Body of pancreas (tissue), 4 donors: Measurements from ENCODE around the gene ANKRD33. TPM values are rescaled to one million over a fixed set of nuclear protein-coding genes. Genes with fewer than 3 reads are reported as not detected.

Source experiments
- ATAC-seq: fragments of 150-250 bp; one replicate; pipeline ENCODE4 v1.9.1; 2016
- DNase-seq, 4 donors: peaks; one replicate each; pipeline ENCODE4 v3.0.0-alpha.2; 2019
- H3K27ac ChIP-seq, 4 donors: fragments of 200-600 bp; sonication (generic); 1 replicate in 3 of 4; 2 replicates in 1 of 4; pipeline versions ENCODE4 v1.5.1 to v1.6.1; 2016 to 2019; ENCODE audit warnings: mild to moderate bottlenecking in 1 of 4, mixed read lengths in 1 of 4, moderate library complexity in 1 of 4
- H3K27me3 ChIP-seq, 2 donors: fragments of 200-600 bp; sonication (generic); one replicate each; pipeline ENCODE4 v1.6.0; 2016; ENCODE audit warnings: mild to moderate bottlenecking in 1 of 2
- H3K36me3 ChIP-seq, 2 donors: fragments of 200-600 bp; sonication (generic); replicated peaks in 1 of 2; 2 replicates each; pipeline ENCODE4 v1.5.1; 2016; ENCODE audit warnings: low read depth in 2 of 2; ENCODE audit not compliant: insufficient read depth in 1 of 2
- H3K4me1 ChIP-seq: fragments of 200-600 bp; sonication (generic); one replicate; pipeline ENCODE4 v1.6.0; 2016
- H3K4me3 ChIP-seq, 2 donors: fragments of 200-600 bp; sonication (generic); 1 replicate in 1 of 2; 2 replicates in 1 of 2; pipeline ENCODE4 v1.5.1; 2016 to 2019
- H3K9me3 ChIP-seq, 3 donors: fragments of 200-600 bp; sonication (generic); 1 replicate in 2 of 3; 2 replicates in 1 of 3; pipeline ENCODE4 v1.5.1; 2016
- POLR2A ChIP-seq, 3 donors: fragments of 450-650 bp; IDR thresholded peaks; one replicate each; pipeline ENCODE4 v1.6.1; 2016; ENCODE audit warnings: antibody characterized with exemption in 3 of 3, mild to moderate bottlenecking in 2 of 3
- WGBS, 2 donors: methylation state at CpG; one replicate each; pipeline ENCODE4 v1.1.5; 2017; 5-methylcytosine and 5-hydroxymethylcytosine counted together
- intact Hi-C: fragments of 100-400 bp; cut with DNase I; formaldehyde crosslinking; loops from one replicate; pipeline ENCODE4 v1.15.1; 2023
- total RNA-seq, 2 donors: library from RNA; depleted of rRNA; stranded (reverse); fragments of >200 nt; gene quantifications; one replicate each; pipeline ENCODE4 v1.1.0, GENCODE V29; 2016
- TF ChIP-seq, protein P1 (sequence below), 7 experiments: fragments of 450-650 bp in 4 of 7; fragments of 200-600 bp in 3 of 7; sonication (generic) in 3 of 7; IDR thresholded peaks; one replicate each; pipeline ENCODE4 v1.5.1; 2016 to 2019; ENCODE audit warnings: antibody characterized with exemption in 7 of 7

The ANKRD33 gene
- total RNA-seq, 2 donors from 2014 or later = not detected

DNA sequence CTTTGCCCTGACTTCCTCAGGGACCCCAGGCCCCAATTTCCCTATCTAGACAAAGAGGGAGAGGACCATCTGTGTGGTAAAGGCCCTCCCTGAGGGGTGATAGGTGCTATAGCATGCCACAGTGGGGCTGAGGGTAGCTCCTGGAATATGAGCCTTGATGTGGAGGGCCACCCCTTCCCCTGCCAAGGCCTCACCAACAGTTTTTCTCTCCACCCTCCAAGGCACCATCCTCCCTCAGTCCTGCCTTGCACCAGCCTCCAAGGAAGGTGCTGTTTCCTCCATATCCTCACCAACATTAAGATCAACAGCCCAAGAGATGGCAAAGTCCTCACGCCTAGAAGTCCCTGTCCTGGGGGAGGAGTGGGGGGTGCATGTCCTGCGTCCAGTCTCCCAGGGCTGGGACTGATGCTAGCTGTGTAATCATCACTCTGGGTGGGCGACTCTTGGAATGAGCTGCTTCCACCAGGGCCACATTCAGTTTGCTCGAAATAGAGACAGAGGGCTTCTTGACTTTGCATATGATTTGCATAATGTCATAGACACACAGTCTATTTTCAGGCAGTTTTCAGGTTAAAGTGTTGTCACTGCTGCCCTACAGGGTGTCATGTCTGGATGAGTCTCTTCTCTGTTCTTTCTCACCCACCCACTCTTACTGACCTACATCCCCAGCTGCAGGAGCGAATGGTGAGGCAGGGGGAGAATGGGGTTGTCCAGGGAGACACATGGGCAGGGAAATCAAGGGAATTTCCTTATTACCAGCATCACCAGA lies 36.8 kb downstream of the ANKRD33 start:
- TF ChIP-seq, protein P1, sequence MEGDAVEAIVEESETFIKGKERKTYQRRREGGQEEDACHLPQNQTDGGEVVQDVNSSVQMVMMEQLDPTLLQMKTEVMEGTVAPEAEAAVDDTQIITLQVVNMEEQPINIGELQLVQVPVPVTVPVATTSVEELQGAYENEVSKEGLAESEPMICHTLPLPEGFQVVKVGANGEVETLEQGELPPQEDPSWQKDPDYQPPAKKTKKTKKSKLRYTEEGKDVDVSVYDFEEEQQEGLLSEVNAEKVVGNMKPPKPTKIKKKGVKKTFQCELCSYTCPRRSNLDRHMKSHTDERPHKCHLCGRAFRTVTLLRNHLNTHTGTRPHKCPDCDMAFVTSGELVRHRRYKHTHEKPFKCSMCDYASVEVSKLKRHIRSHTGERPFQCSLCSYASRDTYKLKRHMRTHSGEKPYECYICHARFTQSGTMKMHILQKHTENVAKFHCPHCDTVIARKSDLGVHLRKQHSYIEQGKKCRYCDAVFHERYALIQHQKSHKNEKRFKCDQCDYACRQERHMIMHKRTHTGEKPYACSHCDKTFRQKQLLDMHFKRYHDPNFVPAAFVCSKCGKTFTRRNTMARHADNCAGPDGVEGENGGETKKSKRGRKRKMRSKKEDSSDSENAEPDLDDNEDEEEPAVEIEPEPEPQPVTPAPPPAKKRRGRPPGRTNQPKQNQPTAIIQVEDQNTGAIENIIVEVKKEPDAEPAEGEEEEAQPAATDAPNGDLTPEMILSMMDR (IDR thresholded peaks at IDR 0.05) = no peak
- TF ChIP-seq POLR2A (IDR thresholded peaks at IDR 0.05) = no peak
- H3K27me3 ChIP-seq = no peaks in the 10 kb centered on the region
- WGBS, 2 donors = 78 to 82% methylated on average over 5 of the region's 5 CpGs
- no peaks in the 10 kb centered on the region for H3K9me3 ChIP-seq
- H3K4me1 ChIP-seq = peaks cover 27% of the 10 kb centered on the region
- H3K4me3 ChIP-seq = no peak overlapping the region
- no peak for DNase-seq
- no peaks in the 10 kb centered on the region for H3K36me3 ChIP-seq
- ATAC-seq = no peak
- intact Hi-C loops = loop anchor here (5.0 kb wide), 1 partner anchor 48 kb away; no protein-coding TSS in a partner anchor
- no peak overlapping the region for H3K27ac ChIP-seq

DNA sequence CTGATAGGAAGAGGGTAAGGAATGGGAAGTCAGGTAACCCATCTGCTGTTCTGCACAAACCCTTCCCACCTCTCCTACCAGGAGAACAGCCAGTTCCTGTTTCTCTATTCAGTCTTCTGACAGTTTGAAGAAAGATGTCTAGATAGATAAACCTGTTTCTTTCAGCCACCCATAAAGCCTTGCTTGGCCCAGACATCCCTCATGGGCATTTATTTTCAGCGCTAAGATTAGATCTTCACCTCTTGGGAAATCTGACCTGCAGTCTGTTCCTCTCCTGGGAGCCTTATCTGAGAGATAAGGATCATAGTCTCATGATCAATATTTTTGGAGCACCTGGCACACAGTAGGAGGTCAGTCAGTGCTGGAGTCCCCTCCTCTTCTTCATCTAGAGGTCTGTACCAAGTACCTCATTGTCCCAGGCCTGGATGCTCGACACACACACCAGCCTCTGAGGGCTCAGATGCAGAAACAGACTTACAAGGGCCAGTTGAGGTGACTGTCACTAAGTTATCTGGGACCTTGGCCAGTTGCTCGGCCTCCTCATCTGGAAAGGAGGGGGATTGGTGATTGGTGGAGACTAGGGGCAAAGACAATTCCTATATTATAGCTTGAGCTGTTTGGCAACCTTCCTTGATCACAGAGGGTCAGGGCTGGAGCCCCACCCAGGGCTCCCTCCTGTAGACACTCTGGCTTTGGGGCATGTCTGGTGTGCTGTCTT lies 37.6 kb downstream of the ANKRD33 start:
- H3K9me3 ChIP-seq = no peaks in the 10 kb centered on the region
- WGBS, 2 donors = 49 to 60% methylated on average over 2 to 3 of the region's 3 CpGs
- no peak overlapping the region for H3K4me3 ChIP-seq
- no peaks in the 10 kb centered on the region for H3K27me3 ChIP-seq
- peak overlapping the region in 1 of 4 donors; percentile 10 for H3K27ac ChIP-seq
- intact Hi-C loops = no loop called here
- DNase-seq (no peak), ATAC-seq (no peak)
- no peaks in the 10 kb centered on the region for H3K36me3 ChIP-seq
- peaks cover 27% of the 10 kb centered on the region for H3K4me1 ChIP-seq
- TF ChIP-seq, protein P1 (IDR thresholded peaks at IDR 0.05) = no peak
- TF ChIP-seq POLR2A (IDR thresholded peaks at IDR 0.05) = no peak

DNA sequence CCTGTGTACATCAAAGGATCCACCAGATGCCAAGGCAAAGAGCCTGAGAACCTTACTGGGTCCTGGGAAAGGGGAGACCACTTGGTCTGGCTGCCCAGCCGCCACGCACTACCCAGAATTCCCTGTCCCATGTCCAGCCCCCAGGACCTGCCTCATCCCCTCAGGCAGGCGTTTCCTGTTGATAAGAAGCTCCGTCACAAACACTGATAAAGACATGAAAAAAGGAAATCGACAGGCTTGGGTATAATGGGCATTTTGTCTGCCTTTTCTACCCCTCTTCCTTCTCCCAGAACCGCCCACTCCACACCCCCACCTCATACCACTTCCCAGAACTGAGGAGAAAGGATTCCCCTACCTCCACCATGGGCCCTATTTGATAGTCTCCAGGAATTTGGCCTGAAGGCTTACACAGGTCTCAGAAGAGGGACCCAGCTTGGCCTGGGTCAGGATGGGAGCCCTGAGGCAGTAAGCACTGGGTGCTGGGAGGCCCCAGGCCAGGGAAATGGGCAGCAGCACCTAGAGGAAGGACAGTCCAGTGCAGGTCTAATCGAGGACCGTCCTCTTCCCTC lies 38.2 kb downstream of the ANKRD33 start:
- peak overlapping the region in 1 of 4 donors; percentile 10 for H3K27ac ChIP-seq
- no peak overlapping the region for H3K4me3 ChIP-seq
- TF ChIP-seq, protein P1 (IDR thresholded peaks at IDR 0.05) = no peak
- no peak for TF ChIP-seq POLR2A (IDR thresholded peaks at IDR 0.05)
- H3K36me3 ChIP-seq = no peaks in the 10 kb centered on the region
- intact Hi-C loops = no loop called here
- 43 to 50% methylated on average over 8 of the region's 8 CpGs for WGBS, 2 donors
- H3K9me3 ChIP-seq = no peaks in the 10 kb centered on the region
- H3K27me3 ChIP-seq = no peaks in the 10 kb centered on the region
- ATAC-seq (no peak), DNase-seq (no peak)
- H3K4me1 ChIP-seq = peaks cover 27% of the 10 kb centered on the region

DNA sequence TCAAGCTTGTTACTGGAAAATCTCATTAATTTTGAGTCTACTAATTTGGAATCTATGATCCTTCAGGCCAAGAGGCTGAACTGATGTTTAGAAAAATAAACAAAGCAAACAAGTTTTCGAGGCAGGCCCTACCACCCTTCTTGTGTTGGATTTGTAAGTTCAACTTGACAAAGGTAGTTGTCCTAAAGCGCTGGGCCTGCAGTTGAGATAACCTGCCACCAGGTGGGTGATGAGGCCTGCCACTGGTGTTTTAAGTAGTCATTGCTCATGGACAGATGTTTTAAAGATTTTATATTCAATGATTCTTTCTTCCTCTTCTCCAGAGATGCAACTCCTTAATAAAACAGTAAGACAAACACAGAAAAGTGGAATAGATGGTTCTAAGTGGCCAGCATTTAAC lies 38.8 kb downstream of the ANKRD33 start:
- H3K4me3 ChIP-seq = no peak overlapping the region
- intact Hi-C loops = no loop called here
- H3K9me3 ChIP-seq = no peaks in the 10 kb centered on the region
- 61 to 62% methylated on average over 2 of the region's 2 CpGs for WGBS, 2 donors
- DNase-seq (peak; percentile 64 to 75 (median 68)), ATAC-seq (no peak)
- H3K27ac ChIP-seq = peak overlapping the region in 1 of 4 donors; percentile 10
- TF ChIP-seq POLR2A (IDR thresholded peaks at IDR 0.05) = no peak
- TF ChIP-seq, protein P1 (IDR thresholded peaks at IDR 0.05) = peak; percentile 30 to 73 (median 66)
- no peaks in the 10 kb centered on the region for H3K27me3 ChIP-seq
- H3K4me1 ChIP-seq = peaks cover 27% of the 10 kb centered on the region
- no peaks in the 10 kb centered on the region for H3K36me3 ChIP-seq
